ENCODE data around the gene RAC2. TPM values are rescaled to one million over a fixed set of nuclear protein-coding genes. Genes with fewer than 3 reads are reported as not detected.
A peak's percentile ranks its signal among the peaks of the same experiment; 100 is the strongest.

The RAC2 gene
- total and polyA plus RNA-seq, 3 donors from 2014 or later = 1.2 to 15.5 (median 10.7) TPM

DNA sequence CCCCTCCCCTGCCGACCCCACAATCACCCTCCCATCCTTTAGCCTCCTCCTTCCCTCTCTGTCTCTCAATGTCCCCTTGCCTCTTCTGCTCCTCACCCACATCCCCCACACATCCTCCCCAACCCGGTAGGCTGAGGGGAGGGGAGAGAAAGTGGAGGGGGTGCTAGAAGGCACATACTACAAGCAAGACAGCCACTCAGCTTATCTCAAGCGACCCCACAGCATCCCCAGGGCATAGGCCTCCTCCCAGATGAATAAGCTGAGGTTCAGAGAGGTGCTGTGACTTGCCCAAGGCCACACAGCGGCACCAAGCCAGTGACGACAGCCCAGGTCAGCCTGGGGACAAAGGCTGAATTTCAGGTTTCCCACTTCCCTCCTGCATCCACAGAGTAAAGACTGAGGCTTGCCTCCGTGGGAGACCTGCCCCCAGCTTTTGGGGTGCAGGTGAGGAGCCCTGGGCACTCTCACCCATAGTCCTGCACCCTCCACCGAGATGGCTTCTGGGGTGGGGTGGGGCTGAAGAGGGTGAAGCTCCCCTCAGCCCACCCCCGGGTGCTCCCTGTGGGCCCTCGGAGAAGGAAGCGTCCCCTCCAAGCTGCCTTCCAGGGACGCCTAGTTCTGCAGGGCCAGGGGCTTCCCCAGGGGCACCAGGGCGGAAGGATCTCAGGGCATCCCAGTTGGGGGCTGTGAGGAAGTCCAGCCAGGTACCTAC lies 511 bp downstream of the RAC2 start:
- H3K9me3 ChIP-seq = no peaks in the 10 kb centered on the region
- no peak for DNase-seq
- 43 to 54% methylated on average over 4 to 10 of the region's 12 CpGs for WGBS, 2 donors
- no peaks in the 10 kb centered on the region for H3K4me1 ChIP-seq
- no peak overlapping the region for H3K4me3 ChIP-seq
- no peaks in the 10 kb centered on the region for H3K27me3 ChIP-seq
- H3K36me3 ChIP-seq (ENCODE audit: low read depth, missing control alignments) = no peaks in the 10 kb centered on the region
- no peak for TF ChIP-seq CTCF (IDR thresholded peaks at IDR 0.05)
- TF ChIP-seq POLR2A (IDR thresholded peaks at IDR 0.05) = no peak
- intact Hi-C loops (cut with DNase I; ENCODE audit: low total_unique reads) = no loop called here
- no peak overlapping the region for H3K27ac ChIP-seq

DNA sequence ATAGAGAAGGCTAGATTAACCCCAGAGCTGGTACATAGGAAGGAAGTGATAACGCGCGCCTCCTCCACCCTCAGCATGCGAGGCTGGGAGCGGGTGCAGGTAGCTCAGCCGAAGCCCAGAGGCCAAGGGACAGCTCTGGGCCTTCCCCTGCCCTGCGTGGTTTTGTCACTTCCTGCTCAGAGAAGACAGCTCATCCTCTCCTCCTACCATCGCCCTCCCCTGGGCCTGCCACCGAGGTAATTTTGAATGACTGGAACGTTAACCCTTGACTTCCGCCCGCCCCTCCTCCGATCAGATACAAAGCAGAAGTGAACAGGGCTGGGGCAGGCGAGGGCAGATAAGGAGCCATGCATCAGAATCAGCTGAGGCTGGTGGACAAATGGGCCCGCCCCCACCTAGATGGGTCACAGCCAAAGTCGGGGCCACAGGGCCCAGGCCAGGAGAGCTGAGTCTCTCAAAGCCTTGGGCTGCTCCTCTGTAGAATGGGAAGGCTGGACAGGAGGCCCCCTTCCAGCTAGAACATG lies 1.6 kb downstream of the RAC2 start:
- no peak for TF ChIP-seq POLR2A (IDR thresholded peaks at IDR 0.05)
- TF ChIP-seq CTCF (IDR thresholded peaks at IDR 0.05) = no peak
- peak; percentile 47 for DNase-seq
- intact Hi-C loops (cut with DNase I; ENCODE audit: low total_unique reads) = no loop called here
- no peak overlapping the region for H3K27ac ChIP-seq
- no peak overlapping the region for H3K4me3 ChIP-seq
- no peaks in the 10 kb centered on the region for H3K27me3 ChIP-seq
- H3K9me3 ChIP-seq = no peaks in the 10 kb centered on the region
- no peaks in the 10 kb centered on the region for H3K4me1 ChIP-seq
- H3K36me3 ChIP-seq (ENCODE audit: low read depth, missing control alignments) = no peaks in the 10 kb centered on the region
- WGBS, 2 donors = 67 to 68% methylated on average over 10 to 16 of the region's 16 CpGs

DNA sequence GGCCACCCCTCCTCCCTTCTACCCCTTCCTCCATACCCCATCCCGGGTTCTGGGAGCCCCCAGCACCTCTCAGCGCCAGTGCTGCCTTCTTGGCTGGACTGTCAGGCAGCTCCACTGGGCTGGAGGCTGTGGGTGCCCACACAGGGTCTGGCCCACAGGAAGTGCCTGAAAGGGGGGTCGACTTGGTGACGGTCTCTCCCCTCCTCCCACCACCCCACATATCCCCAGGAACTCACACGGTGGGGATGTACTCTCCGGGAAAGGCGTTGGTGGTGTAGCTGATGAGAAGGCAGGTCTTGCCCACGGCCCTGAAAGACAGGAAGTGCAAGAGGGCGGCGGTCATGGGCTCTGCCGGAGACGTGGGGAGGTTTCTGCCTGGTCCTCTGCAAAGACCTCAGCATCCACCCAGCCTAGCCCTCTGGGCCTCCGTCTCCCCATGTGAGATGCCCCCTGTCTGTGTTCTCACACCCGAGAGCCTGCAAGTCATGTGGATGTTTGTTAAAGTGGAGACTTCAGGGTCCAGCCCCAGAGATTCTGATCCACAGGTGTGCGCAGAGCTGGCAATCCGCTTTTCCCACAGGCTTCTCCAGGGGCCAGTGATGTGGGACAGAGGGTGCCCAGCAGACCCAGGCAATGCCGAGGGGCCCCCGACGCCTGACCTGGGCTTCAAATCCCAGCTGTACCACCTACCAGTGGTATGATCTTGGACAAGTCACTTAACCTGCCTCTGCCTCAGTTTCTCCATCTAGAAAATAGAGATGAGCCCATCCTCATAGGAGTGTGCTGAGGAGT lies 2.5 kb downstream of the RAC2 start:
- Histone ChIP-seq H3K27ac (no peak overlapping the region), H3K36me3 (ENCODE audit: low read depth, missing control alignments) (no peaks in the 10 kb centered on the region), H3K4me3 (no peak overlapping the region), H3K27me3 (no peaks in the 10 kb centered on the region), H3K9me3 (no peaks in the 10 kb centered on the region), H3K4me1 (no peaks in the 10 kb centered on the region)
- intact Hi-C loops (cut with DNase I; ENCODE audit: low total_unique reads) = no loop called here
- DNase-seq = no peak
- TF ChIP-seq CTCF (IDR thresholded peaks at IDR 0.05) (no peak), POLR2A (IDR thresholded peaks at IDR 0.05) (no peak)
- WGBS, 2 donors = 68 to 77% methylated on average over 16 to 19 of the region's 19 CpGs

- Histone ChIP-seq H3K27me3 (no peaks in the 10 kb centered on the region), H3K36me3 (ENCODE audit: low read depth, missing control alignments) (no peaks in the 10 kb centered on the region), H3K4me3 (no peak overlapping the region), H3K9me3 (no peaks in the 10 kb centered on the region), H3K4me1 (no peaks in the 10 kb centered on the region), H3K27ac (no peak overlapping the region)
- intact Hi-C loops (cut with DNase I; ENCODE audit: low total_unique reads) = no loop called here
- TF ChIP-seq CTCF (IDR thresholded peaks at IDR 0.05) = no peak
- no peak for TF ChIP-seq POLR2A (IDR thresholded peaks at IDR 0.05)
- 86 to 93% methylated on average over 7 of the region's 7 CpGs for WGBS, 2 donors
- no peak for DNase-seq
Measured at GRCh38 chr22:37240941-37241320, 3.1 kb downstream of the RAC2 start.
